ENCODE data around the gene ELOVL2.

- TF ChIP-seq POLR2A (IDR thresholded peaks at IDR 0.05) (no peak), CTCF (IDR thresholded peaks at IDR 0.05) (no peak)
Measured at GRCh38 chr6:11012976-11013720, 31.0 kb downstream of the ELOVL2 start.
